DND-41 (cell line): ENCODE results near the gene IDH2.
"Not testable (repeated sequence)": the region's sequence is repeated elsewhere in the genome, so short reads cannot be mapped to it uniquely, and the experiment has no call there.

Experiments used
- CTCF ChIP-seq: IDR thresholded peaks from 2 replicates; pipeline ENCODE4 v1.5.1; 2012; ENCODE audit warnings: borderline replicate concordance, low read length, moderate library complexity, mild to moderate bottlenecking; ENCODE audit not compliant: poor library complexity, severe bottlenecking; ENCODE audit errors: extremely low read depth
- EZH2 ChIP-seq: IDR thresholded peaks from 3 replicates; pipeline ENCODE4 v1.6.1; 2012; ENCODE audit warnings: borderline replicate concordance, low read depth, mild to moderate bottlenecking, moderate library complexity, low read length, inconsistent platforms; ENCODE audit not compliant: severe bottlenecking

GRCh38 chr15:90150551-90150950 lies 48.3 kb upstream of the IDH2 start:
- not testable (repeated sequence) for TF ChIP-seq CTCF, EZH2
